ENCODE data around the gene MAPKAP1.

The MAPKAP1 gene

GRCh38 chr9:125638239-125639045 is 68.6 kb downstream of the MAPKAP1 start:
- DNase-seq (ENCODE audit: insufficient read length, low spot score) (no peak), FAIRE-seq (peak; percentile 59)
- TF ChIP-seq POLR2AphosphoS5 (IDR thresholded peaks at IDR 0.05; ENCODE audit: low read depth, low read length) = no peak
- no peak for TF ChIP-seq SPI1 (IDR thresholded peaks at IDR 0.05; ENCODE audit: low read depth, low read length)
- no peak for TF ChIP-seq POU2F2 (IDR thresholded peaks at IDR 0.05; ENCODE audit: low read depth, low read length)
- no peak for TF ChIP-seq POLR2A (IDR thresholded peaks at IDR 0.05; ENCODE audit: low read depth, low read length)
- TF ChIP-seq TAF1 (IDR thresholded peaks at IDR 0.05; ENCODE audit: low read depth, low read length) = no peak
- TF ChIP-seq PAX5 (IDR thresholded peaks at IDR 0.05; ENCODE audit: insufficient read depth, low read length, severe bottlenecking) = no peak

DNA sequence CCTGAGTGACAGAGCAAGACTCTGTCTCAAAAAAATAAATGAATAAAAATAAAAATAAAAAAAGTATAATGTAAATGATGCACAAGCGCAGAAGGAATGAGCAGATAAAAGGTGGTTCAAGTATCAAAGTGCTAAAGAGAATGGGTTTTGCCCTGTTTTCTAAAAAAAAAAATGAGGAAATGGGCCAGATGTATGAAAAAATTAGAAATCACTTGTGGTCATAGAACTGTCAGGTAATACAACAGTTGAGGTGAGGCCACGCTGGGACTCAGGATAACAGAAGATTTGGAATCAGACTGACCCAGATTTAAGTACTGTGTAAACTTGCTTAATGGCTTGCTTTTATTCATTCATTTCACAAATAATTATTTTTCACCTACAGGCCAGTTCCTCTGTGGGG is 69.8 kb downstream of the MAPKAP1 start:
- no peak for FAIRE-seq
- no peak for DNase-seq (ENCODE audit: insufficient read length, low spot score)
- TF ChIP-seq SPI1 (IDR thresholded peaks at IDR 0.05; ENCODE audit: low read depth, low read length) (peak; percentile 80), POLR2A (IDR thresholded peaks at IDR 0.05; ENCODE audit: low read depth, low read length) (no peak), POLR2AphosphoS5 (IDR thresholded peaks at IDR 0.05; ENCODE audit: low read depth, low read length) (no peak), POU2F2 (IDR thresholded peaks at IDR 0.05; ENCODE audit: low read depth, low read length) (no peak)

- FAIRE-seq (no peak), DNase-seq (ENCODE audit: insufficient read length, low spot score) (no peak)
These were observed 71.1 kb downstream of the MAPKAP1 start for GRCh38 chr9:125635888-125636287.

GRCh38 chr9:125634040-125634717 is 72.8 kb downstream of the MAPKAP1 start:
- no peak for TF ChIP-seq POLR2A (IDR thresholded peaks at IDR 0.05; ENCODE audit: low read depth, low read length)
- peak; percentile 99 for TF ChIP-seq SPI1 (IDR thresholded peaks at IDR 0.05; ENCODE audit: low read depth, low read length)
- no peak for TF ChIP-seq TAF1 (IDR thresholded peaks at IDR 0.05; ENCODE audit: low read depth, low read length)
- no peak for TF ChIP-seq POLR2AphosphoS5 (IDR thresholded peaks at IDR 0.05; ENCODE audit: low read depth, low read length)
- TF ChIP-seq PAX5 (IDR thresholded peaks at IDR 0.05; ENCODE audit: insufficient read depth, low read length, severe bottlenecking) = no peak
- no peak for TF ChIP-seq POU2F2 (IDR thresholded peaks at IDR 0.05; ENCODE audit: low read depth, low read length)
- DNase-seq (ENCODE audit: insufficient read length, low spot score) = no peak
- FAIRE-seq = no peak

More at GRCh38 chr9:125635888-125636287, 71.1 kb downstream of the MAPKAP1 start:
- TF ChIP-seq SPI1 (IDR thresholded peaks at IDR 0.05; ENCODE audit: low read depth, low read length) (no peak), PAX5 (IDR thresholded peaks at IDR 0.05; ENCODE audit: insufficient read depth, low read length, severe bottlenecking) (no peak), POLR2AphosphoS5 (IDR thresholded peaks at IDR 0.05; ENCODE audit: low read depth, low read length) (no peak), POU2F2 (IDR thresholded peaks at IDR 0.05; ENCODE audit: low read depth, low read length) (no peak), TAF1 (IDR thresholded peaks at IDR 0.05; ENCODE audit: low read depth, low read length) (no peak), POLR2A (IDR thresholded peaks at IDR 0.05; ENCODE audit: low read depth, low read length) (no peak)

DNA sequence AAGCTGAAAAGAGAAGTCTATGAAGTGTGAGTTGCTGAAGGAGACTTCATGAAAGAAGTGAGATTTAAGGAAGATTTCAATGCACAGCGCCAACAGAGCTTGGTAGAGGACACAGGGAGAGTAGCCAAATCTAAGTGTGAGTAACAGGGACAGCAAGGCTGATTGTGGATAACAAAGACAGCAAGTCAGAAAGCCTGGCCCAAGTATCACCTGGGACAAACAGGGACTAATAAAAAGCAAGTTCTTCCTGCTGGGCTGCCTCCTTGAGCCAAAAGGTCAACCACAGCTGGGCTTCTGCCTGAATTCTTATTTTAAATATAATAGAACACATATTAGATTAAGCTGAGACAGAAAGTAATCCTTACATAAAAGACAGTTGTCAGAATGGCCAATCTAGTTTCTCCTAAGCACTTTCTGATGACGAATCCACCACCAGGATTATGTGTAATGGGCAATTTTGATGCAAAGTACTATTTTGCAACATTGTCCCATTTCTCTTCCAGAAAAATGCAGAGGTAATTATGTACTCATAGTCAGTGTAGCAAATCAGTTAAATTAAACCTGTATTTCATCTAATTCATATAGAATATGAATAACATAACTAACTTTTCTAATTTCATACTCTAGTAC is 73.8 kb downstream of the MAPKAP1 start:
- DNase-seq (ENCODE audit: insufficient read length, low spot score) (no peak), FAIRE-seq (no peak)
- TF ChIP-seq PAX5 (IDR thresholded peaks at IDR 0.05; ENCODE audit: insufficient read depth, low read length, severe bottlenecking) (no peak), SPI1 (IDR thresholded peaks at IDR 0.05; ENCODE audit: low read depth, low read length) (no peak), POLR2A (IDR thresholded peaks at IDR 0.05; ENCODE audit: low read depth, low read length) (no peak), POLR2AphosphoS5 (IDR thresholded peaks at IDR 0.05; ENCODE audit: low read depth, low read length) (no peak), TAF1 (IDR thresholded peaks at IDR 0.05; ENCODE audit: low read depth, low read length) (no peak), POU2F2 (IDR thresholded peaks at IDR 0.05; ENCODE audit: low read depth, low read length) (no peak)

DNA sequence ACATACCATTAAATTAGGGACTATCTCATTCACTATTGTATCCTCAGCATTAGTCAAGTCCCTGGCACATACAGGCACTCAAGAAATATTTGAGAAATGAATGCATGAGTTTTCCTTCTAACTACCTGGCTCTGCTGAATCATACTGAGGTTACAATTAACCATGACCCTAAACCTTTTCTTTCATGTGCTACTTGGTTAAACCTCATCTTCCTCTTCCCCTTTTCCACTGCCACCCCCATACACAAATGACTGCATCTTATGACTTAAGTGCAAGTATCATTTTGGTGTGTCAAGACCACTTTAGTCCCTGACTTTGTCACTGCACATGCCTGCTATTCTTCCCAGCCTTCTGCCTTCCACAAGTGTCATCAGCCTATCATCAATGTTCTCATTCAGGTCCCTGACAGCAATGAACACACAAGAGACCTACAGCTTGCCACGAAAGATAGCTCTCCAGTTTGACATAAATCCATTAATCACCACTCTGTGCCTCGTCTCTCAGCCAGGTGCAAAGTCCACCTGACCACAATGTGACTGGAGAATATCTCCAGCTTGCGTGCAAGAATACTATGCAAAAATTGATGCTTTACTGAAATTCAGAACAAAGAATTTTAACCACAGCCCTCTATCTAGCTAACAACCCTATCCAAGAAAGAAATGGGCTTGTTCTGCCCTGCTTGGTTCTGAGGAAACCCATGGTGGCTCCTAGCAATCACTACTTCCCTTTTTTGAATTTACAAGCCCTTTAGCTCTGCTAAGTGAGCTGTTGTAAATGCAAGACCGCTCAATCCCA is 74.5 kb downstream of the MAPKAP1 start:
- TF ChIP-seq POU2F2 (IDR thresholded peaks at IDR 0.05; ENCODE audit: low read depth, low read length) (peak; percentile 80; the same call in 1 of the 2 replicates), POLR2A (IDR thresholded peaks at IDR 0.05; ENCODE audit: low read depth, low read length) (0 out of 2 replicates have a peak, but pooled peaks have one; percentile 21), TAF1 (IDR thresholded peaks at IDR 0.05; ENCODE audit: low read depth, low read length) (no peak), POLR2AphosphoS5 (IDR thresholded peaks at IDR 0.05; ENCODE audit: low read depth, low read length) (no peak), SPI1 (IDR thresholded peaks at IDR 0.05; ENCODE audit: low read depth, low read length) (peak; percentile 99), PAX5 (IDR thresholded peaks at IDR 0.05; ENCODE audit: insufficient read depth, low read length, severe bottlenecking) (peak; percentile 25)
- DNase-seq (ENCODE audit: insufficient read length, low spot score) = peak; percentile 14
- peak; percentile 98 for FAIRE-seq

- TF ChIP-seq POLR2AphosphoS5 (IDR thresholded peaks at IDR 0.05; ENCODE audit: low read depth, low read length) (no peak), PAX5 (IDR thresholded peaks at IDR 0.05; ENCODE audit: insufficient read depth, low read length, severe bottlenecking) (no peak), SPI1 (IDR thresholded peaks at IDR 0.05; ENCODE audit: low read depth, low read length) (no peak), TAF1 (IDR thresholded peaks at IDR 0.05; ENCODE audit: low read depth, low read length) (no peak), POU2F2 (IDR thresholded peaks at IDR 0.05; ENCODE audit: low read depth, low read length) (no peak), POLR2A (IDR thresholded peaks at IDR 0.05; ENCODE audit: low read depth, low read length) (no peak; the same call in 1 of the 2 replicates)
- DNase-seq (ENCODE audit: insufficient read length, low spot score) (peak; percentile 17), FAIRE-seq (peak; percentile 91)
These were observed 75.5 kb downstream of the MAPKAP1 start for GRCh38 chr9:125631391-125632085.

DNA sequence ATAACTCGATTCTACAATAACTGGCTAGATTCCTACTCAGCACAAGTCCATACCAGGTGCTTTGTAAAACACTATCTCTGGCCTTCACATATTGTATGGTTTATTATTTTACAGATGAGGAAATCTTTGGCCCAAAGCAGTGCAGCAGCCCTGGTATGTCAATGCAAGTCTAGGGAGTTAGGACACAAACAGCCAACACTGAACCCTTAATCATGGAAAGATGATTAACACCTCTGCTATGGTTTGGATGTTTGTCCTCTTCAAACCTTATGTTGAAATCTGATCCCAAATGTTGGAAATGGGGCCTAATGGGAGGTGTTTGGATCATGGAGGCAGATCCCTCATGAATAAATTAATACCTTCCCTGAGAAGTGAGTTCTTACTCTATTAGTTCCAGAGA is 76.6 kb downstream of the MAPKAP1 start:
- TF ChIP-seq POLR2A (IDR thresholded peaks at IDR 0.05; ENCODE audit: low read depth, low read length) (no peak), SPI1 (IDR thresholded peaks at IDR 0.05; ENCODE audit: low read depth, low read length) (no peak), POU2F2 (IDR thresholded peaks at IDR 0.05; ENCODE audit: low read depth, low read length) (no peak), POLR2AphosphoS5 (IDR thresholded peaks at IDR 0.05; ENCODE audit: low read depth, low read length) (no peak), PAX5 (IDR thresholded peaks at IDR 0.05; ENCODE audit: insufficient read depth, low read length, severe bottlenecking) (no peak), TAF1 (IDR thresholded peaks at IDR 0.05; ENCODE audit: low read depth, low read length) (no peak)
- peak; percentile 48 for FAIRE-seq
- DNase-seq (ENCODE audit: insufficient read length, low spot score) = no peak
